ENCODE data around the gene LPGAT1.

- TF ChIP-seq CTCF (IDR thresholded peaks at IDR 0.05), result no peak
- no peak for TF ChIP-seq EZH2 (IDR thresholded peaks at IDR 0.05)
Observed at GRCh38 chr1:211735208-211736170, 95.1 kb downstream of the LPGAT1 start.
